Neural progenitor cell (in vitro differentiated cells): ENCODE measurements around the gene RAD17. TPM values are rescaled to one million over a fixed set of nuclear protein-coding genes. Genes with fewer than 3 reads are reported as not detected.

Source experiments
- DNase-seq: peaks from one replicate; pipeline ENCODE4 v3.0.0-alpha.2; 2016; ENCODE audit warnings: low spot score
- H2AFZ ChIP-seq: fragments of 200-600 bp; sonication (generic); replicated peaks from 2 replicates; pipeline ENCODE4 v1.6.1; 2016; ENCODE audit warnings: antibody characterized with exemption
- H3F3A ChIP-seq: fragments of 200-600 bp; sonication (generic); 2 replicates; pipeline ENCODE4 v1.6.1; 2016; ENCODE audit warnings: antibody characterized with exemption, low read depth
- H3K27ac ChIP-seq: fragments of 200-600 bp; sonication (generic); 2 replicates; pipeline ENCODE4 v1.5.1; 2016; ENCODE audit warnings: mild to moderate bottlenecking
- H3K27me3 ChIP-seq: fragments of 200-600 bp; sonication (generic); 2 replicates; pipeline ENCODE4 v1.6.1; 2016; ENCODE audit warnings: mild to moderate bottlenecking, moderate library complexity
- H3K36me3 ChIP-seq: fragments of 200-600 bp; sonication (generic); 2 replicates; pipeline ENCODE4 v1.5.1; 2016
- H3K4me1 ChIP-seq: fragments of 200-600 bp; sonication (generic); 2 replicates; pipeline ENCODE4 v1.6.1; 2016; ENCODE audit warnings: mixed run types
- H3K4me2 ChIP-seq: fragments of 200-600 bp; sonication (generic); 2 replicates; pipeline ENCODE4 v1.6.1; 2016
- H3K4me3 ChIP-seq: fragments of 200-600 bp; sonication (generic); 2 replicates; pipeline ENCODE4 v1.5.1; 2016
- H3K79me2 ChIP-seq: fragments of 200-600 bp; sonication (generic); 2 replicates; pipeline ENCODE4 v1.6.1; 2016; ENCODE audit warnings: low read depth
- H3K9ac ChIP-seq: fragments of 200-600 bp; sonication (generic); 2 replicates; pipeline ENCODE4 v1.6.1; 2016
- H3K9me3 ChIP-seq: fragments of 200-600 bp; sonication (generic); 2 replicates; pipeline ENCODE4 v1.5.1; 2016; ENCODE audit warnings: low read depth
- H4K20me1 ChIP-seq: fragments of 200-600 bp; sonication (generic); 2 replicates; pipeline ENCODE4 v1.6.1; 2016; ENCODE audit warnings: low read depth
- H3K27ac Mint-ChIP-seq: 3 replicates; pipeline ENCODE4 v1.8.0; 2021; ENCODE audit warnings: mixed read lengths
- H3K27me3 Mint-ChIP-seq: 2 replicates; pipeline ENCODE4 v1.8.0; 2022; ENCODE audit warnings: low read depth, mild to moderate bottlenecking, inconsistent platforms, moderate library complexity, mixed read lengths; ENCODE audit not compliant: insufficient read depth
- H3K36me3 Mint-ChIP-seq: 3 replicates; pipeline ENCODE4 v1.8.0; 2021; ENCODE audit warnings: mixed read lengths
- H3K4me1 Mint-ChIP-seq: 3 replicates; pipeline ENCODE4 v1.8.0; 2021; ENCODE audit warnings: mixed read lengths
- H3K4me3 Mint-ChIP-seq: 3 replicates; pipeline ENCODE4 v1.8.0; 2021; ENCODE audit warnings: mild to moderate bottlenecking, moderate library complexity, mixed read lengths
- H3K9me3 Mint-ChIP-seq: 3 replicates; pipeline ENCODE4 v1.8.0; 2020; ENCODE audit warnings: mixed read lengths
- EZH2 ChIP-seq: fragments of 200-600 bp; sonication (generic); IDR thresholded peaks from 2 replicates; pipeline ENCODE4 v1.6.1; 2017; ENCODE audit warnings: antibody characterized with exemption, mild to moderate bottlenecking, moderate library complexity
- EZH2phosphoT487 ChIP-seq: fragments of 200-600 bp; sonication (generic); IDR thresholded peaks from 2 replicates; pipeline ENCODE4 v1.6.1; 2017; ENCODE audit warnings: antibody characterized with exemption
- total RNA-seq: library from RNA; depleted of rRNA; stranded (reverse); fragments of >200 nt; gene quantifications from 2 replicates; pipeline ENCODE4 v1.2.3, GENCODE V29; 2015; ENCODE audit warnings: low replicate concordance
- TF ChIP-seq, protein P1 (sequence below): fragments of 200-600 bp; sonication (generic); IDR thresholded peaks from 2 replicates; pipeline ENCODE4 v1.5.1; 2017; ENCODE audit warnings: antibody characterized with exemption, mild to moderate bottlenecking

Gene RAD17
- total RNA-seq, 1 donor from 2014 or later = 51.6 TPM

DNA sequence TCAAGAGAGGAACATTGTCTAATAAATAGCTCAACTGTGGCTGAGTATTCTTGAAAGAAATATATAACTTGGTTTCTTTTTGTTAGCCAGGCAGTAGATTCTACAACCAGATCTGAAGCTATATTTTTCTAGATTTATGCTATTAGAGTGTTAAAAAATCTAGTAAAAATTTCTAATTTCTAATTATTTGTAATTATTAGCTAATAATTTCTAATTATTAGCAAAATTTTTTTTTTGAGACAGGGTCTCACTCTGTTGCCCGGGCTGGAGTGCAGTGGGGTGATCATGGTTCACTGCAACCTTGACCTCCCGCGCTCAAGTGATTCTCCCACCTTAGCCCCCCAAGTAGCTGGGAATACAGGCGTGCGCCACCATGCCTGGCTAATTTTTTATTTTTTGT, 2.8 kb downstream of the RAD17 start:
- Mint-ChIP-seq H3K9me3 (no peaks in the 10 kb centered on the region), H3K27me3 (no peaks in the 10 kb centered on the region), H3K27ac (no peak overlapping the region), H3K4me1 (peaks cover 24% of the 10 kb centered on the region), H3K36me3 (peaks cover 11% of the 10 kb centered on the region), H3K4me3 (peak overlapping the region; percentile 3)
- no peak overlapping the region for H3K4me2 ChIP-seq
- no peak overlapping the region for H3K9ac ChIP-seq
- H4K20me1 ChIP-seq = no peaks in the 10 kb centered on the region
- H3K9me3 ChIP-seq = no peaks in the 10 kb centered on the region
- peaks cover 5% of the 10 kb centered on the region for H3K36me3 ChIP-seq
- no peak overlapping the region for H2AFZ ChIP-seq
- H3K4me1 ChIP-seq = peaks cover 15% of the 10 kb centered on the region
- TF ChIP-seq EZH2phosphoT487 = no peak
- TF ChIP-seq EZH2 = no peak
- TF ChIP-seq, protein P1, sequence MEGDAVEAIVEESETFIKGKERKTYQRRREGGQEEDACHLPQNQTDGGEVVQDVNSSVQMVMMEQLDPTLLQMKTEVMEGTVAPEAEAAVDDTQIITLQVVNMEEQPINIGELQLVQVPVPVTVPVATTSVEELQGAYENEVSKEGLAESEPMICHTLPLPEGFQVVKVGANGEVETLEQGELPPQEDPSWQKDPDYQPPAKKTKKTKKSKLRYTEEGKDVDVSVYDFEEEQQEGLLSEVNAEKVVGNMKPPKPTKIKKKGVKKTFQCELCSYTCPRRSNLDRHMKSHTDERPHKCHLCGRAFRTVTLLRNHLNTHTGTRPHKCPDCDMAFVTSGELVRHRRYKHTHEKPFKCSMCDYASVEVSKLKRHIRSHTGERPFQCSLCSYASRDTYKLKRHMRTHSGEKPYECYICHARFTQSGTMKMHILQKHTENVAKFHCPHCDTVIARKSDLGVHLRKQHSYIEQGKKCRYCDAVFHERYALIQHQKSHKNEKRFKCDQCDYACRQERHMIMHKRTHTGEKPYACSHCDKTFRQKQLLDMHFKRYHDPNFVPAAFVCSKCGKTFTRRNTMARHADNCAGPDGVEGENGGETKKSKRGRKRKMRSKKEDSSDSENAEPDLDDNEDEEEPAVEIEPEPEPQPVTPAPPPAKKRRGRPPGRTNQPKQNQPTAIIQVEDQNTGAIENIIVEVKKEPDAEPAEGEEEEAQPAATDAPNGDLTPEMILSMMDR = no peak
- no peaks in the 10 kb centered on the region for H3K27me3 ChIP-seq
- no peak overlapping the region for H3K27ac ChIP-seq
- H3F3A ChIP-seq = peaks cover 38% of the 10 kb centered on the region
- no peak for DNase-seq
- H3K4me3 ChIP-seq = no peak overlapping the region
- H3K79me2 ChIP-seq = peaks cover 46% of the 10 kb centered on the region

DNA sequence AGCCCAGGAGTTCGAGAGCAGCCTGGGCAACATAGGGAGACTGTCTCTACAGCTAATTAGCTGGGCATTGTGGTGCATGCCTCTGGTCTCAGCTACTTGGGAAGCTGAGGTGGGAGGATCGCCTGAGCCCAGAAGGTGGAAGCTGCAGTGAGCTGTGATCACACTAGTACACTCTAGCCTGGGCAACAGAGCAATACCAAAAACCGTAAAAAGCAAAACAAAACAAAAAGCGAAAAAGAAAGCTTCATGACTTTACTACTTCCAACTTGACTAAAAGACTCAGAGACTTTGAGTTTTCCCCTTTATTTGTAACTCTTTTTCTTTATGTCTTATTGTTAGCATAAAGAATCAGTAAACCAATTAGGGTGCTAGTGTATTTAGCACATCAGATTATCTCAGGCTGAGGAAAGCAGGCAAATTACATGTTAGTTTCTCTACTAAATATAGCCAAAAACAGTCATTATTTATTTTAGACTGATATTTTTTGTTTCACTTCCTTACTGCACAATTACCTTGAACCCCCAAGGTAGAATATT, 5.4 kb downstream of the RAD17 start:
- Mint-ChIP-seq H3K4me3 (no peak overlapping the region), H3K27me3 (no peaks in the 10 kb centered on the region), H3K36me3 (peaks cover 8% of the 10 kb centered on the region), H3K9me3 (no peaks in the 10 kb centered on the region), H3K4me1 (peaks cover 13% of the 10 kb centered on the region), H3K27ac (no peak overlapping the region)
- H2AFZ ChIP-seq = no peak overlapping the region
- no peak overlapping the region for H3K9ac ChIP-seq
- H3K79me2 ChIP-seq = peaks cover 28% of the 10 kb centered on the region
- H3K4me1 ChIP-seq = peaks cover 8% of the 10 kb centered on the region
- no peaks in the 10 kb centered on the region for H3K9me3 ChIP-seq
- TF ChIP-seq EZH2phosphoT487 (no peak), EZH2 (no peak)
- TF ChIP-seq, protein P1 = no peak
- no peak for DNase-seq
- H3K27ac ChIP-seq = no peak overlapping the region
- no peak overlapping the region for H3K4me2 ChIP-seq
- H3K36me3 ChIP-seq = peaks cover 14% of the 10 kb centered on the region
- H4K20me1 ChIP-seq = no peaks in the 10 kb centered on the region
- peaks cover 26% of the 10 kb centered on the region for H3F3A ChIP-seq
- H3K4me3 ChIP-seq = no peak overlapping the region
- no peaks in the 10 kb centered on the region for H3K27me3 ChIP-seq

DNA sequence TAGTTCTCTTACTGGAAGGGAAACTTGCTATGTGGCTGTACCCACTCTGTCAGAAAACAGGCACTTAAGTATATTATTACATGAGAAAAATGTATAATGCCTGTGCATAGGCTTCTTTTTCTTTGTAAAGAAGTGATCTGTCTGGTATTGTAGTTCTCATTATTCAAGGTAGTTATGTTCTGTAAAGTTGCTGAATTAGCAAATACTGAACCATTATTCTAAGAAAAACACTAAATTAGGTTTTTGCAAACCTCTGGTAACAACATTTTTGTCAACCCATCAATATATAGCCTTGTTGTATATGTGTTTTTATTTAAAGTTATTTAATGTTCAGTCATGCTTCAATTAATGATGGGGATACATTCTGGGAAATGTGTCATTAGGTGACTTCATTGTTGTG, 8.8 kb downstream of the RAD17 start:
- peaks cover 14% of the 10 kb centered on the region for H3K36me3 ChIP-seq
- no peak overlapping the region for H3K27ac ChIP-seq
- H4K20me1 ChIP-seq = no peaks in the 10 kb centered on the region
- no peak overlapping the region for H3K4me3 ChIP-seq
- Mint-ChIP-seq H3K27ac (no peak overlapping the region), H3K4me1 (no peaks in the 10 kb centered on the region), H3K27me3 (no peaks in the 10 kb centered on the region), H3K36me3 (peaks cover 12% of the 10 kb centered on the region), H3K9me3 (no peaks in the 10 kb centered on the region), H3K4me3 (no peak overlapping the region)
- H3K4me2 ChIP-seq = no peak overlapping the region
- peaks cover 21% of the 10 kb centered on the region for H3F3A ChIP-seq
- H3K9ac ChIP-seq = no peak overlapping the region
- TF ChIP-seq EZH2phosphoT487 = no peak
- TF ChIP-seq, protein P1 = no peak
- no peak for TF ChIP-seq EZH2
- no peaks in the 10 kb centered on the region for H3K4me1 ChIP-seq
- H3K79me2 ChIP-seq = peaks cover under 1% of the 10 kb centered on the region
- DNase-seq = no peak
- no peaks in the 10 kb centered on the region for H3K27me3 ChIP-seq
- no peaks in the 10 kb centered on the region for H3K9me3 ChIP-seq
- no peak overlapping the region for H2AFZ ChIP-seq
